SK-N-SH (cell line): Measurements from ENCODE around the gene ENOX2.

Source experiments
- CTCF ChIP-seq: fragments of 200-600 bp; sonication (generic); IDR thresholded peaks from 2 replicates; pipeline ENCODE4 v1.6.1; 2017; ENCODE audit warnings: antibody characterized with exemption, mild to moderate bottlenecking, moderate library complexity
- ELF1 ChIP-seq: IDR thresholded peaks from 2 replicates; pipeline ENCODE4 v1.4.0; 2012
- EP300 ChIP-seq, 2 experiments: IDR thresholded peaks; 2 replicates each; pipeline versions ENCODE4 v1.4.0 to v1.6.1; 2012; ENCODE audit warnings: borderline replicate concordance in 1 of 2, low read depth in 1 of 2, low read length in 1 of 2
- EZH2phosphoT487 ChIP-seq: fragments of 200-600 bp; sonication (generic); IDR thresholded peaks from 2 replicates; pipeline ENCODE4 v1.6.1; 2017; ENCODE audit warnings: low read depth, mixed run types, mild to moderate bottlenecking, antibody characterized with exemption, moderate library complexity, borderline replicate concordance
- FOXM1 ChIP-seq: IDR thresholded peaks from 2 replicates; pipeline ENCODE4 v1.4.0; 2012; ENCODE audit warnings: low read depth, mild to moderate bottlenecking
- GATA2 ChIP-seq: sonication (generic); formaldehyde crosslinking; IDR thresholded peaks from 2 replicates; pipeline ENCODE4 v1.5.0; 2020; ENCODE audit warnings: mild to moderate bottlenecking, missing genetic modification reagents
- MAX ChIP-seq: IDR thresholded peaks from 2 replicates; pipeline ENCODE4 v1.4.0; 2012; ENCODE audit warnings: low read depth
- POLR2AphosphoS5 ChIP-seq: IDR thresholded peaks from 2 replicates; pipeline ENCODE4 v1.6.1; 2012; ENCODE audit warnings: low read depth, low read length
- RCOR1 ChIP-seq: fragments of 150-350 bp; IDR thresholded peaks from 2 replicates; pipeline ENCODE4 v1.6.1; 2017; ENCODE audit warnings: antibody characterized with exemption, low read length
- REST ChIP-seq: IDR thresholded peaks from 2 replicates; pipeline ENCODE4 v1.6.1; 2012; ENCODE audit warnings: mild to moderate bottlenecking, low read depth, low read length, moderate library complexity
- RFX5 ChIP-seq: IDR thresholded peaks from 2 replicates; pipeline ENCODE4 v1.6.1; 2012; ENCODE audit warnings: mild to moderate bottlenecking, improper control_type of control experiment, low read length
- SMC3 ChIP-seq: IDR thresholded peaks from 2 replicates; pipeline ENCODE4 v1.6.1; 2012; ENCODE audit warnings: low read depth, low read length, improper control_type of control experiment
- USF1 ChIP-seq: IDR thresholded peaks from 2 replicates; pipeline ENCODE4 v1.4.0; 2012; ENCODE audit warnings: low read depth, borderline replicate concordance

GRCh38 chrX:130631011-130631410, 272.0 kb downstream of the ENOX2 start:
- TF ChIP-seq CTCF, result no peak
- no peak for TF ChIP-seq RFX5
- no peak for TF ChIP-seq REST
- TF ChIP-seq EZH2phosphoT487, result no peak
- no peak for TF ChIP-seq USF1
- no peak for TF ChIP-seq POLR2AphosphoS5
- TF ChIP-seq FOXM1, result no peak
- TF ChIP-seq SMC3, result no peak
- TF ChIP-seq ELF1, result no peak
- TF ChIP-seq RCOR1, result no peak
- TF ChIP-seq EP300 (IDR thresholded peaks at IDR 0.05; ENCODE audit: borderline replicate concordance in 1 of 2, low read depth in 1 of 2, low read length in 1 of 2), result no peak
- no peak for TF ChIP-seq GATA2 (CRISPR knock-in tag)
- no peak for TF ChIP-seq MAX
